A549 (cell line): ENCODE results near the gene SMIM36. TPM values are rescaled to one million over a fixed set of nuclear protein-coding genes. Genes with fewer than 3 reads are reported as not detected.

Experiments used
- ATAC-seq, 2 experiments: fragments of 200-7000 bp in 1 of 2; fragments of >200 bp in 1 of 2; cut with Nextera tagmentation in 1 of 2; cut with Tn5 transposase in 1 of 2; 3 replicates each; pipeline versions ENCODE4 v1.8.0 to v1.9.1; 2018 to 2020; ENCODE audit warnings: mild to moderate bottlenecking in 1 of 2, moderate library complexity in 1 of 2
- CTCF ChIA-PET: fragments of 300-600 bp; sonication (Branson Sonifier 250); formaldehyde crosslinking; extraction: SDS; loops from one replicate; lab custom pipeline; 2021; ENCODE audit warnings: antibody characterized with exemption, inconsistent platforms; lab: Yijun Ruan, JAX
- POLR2A ChIA-PET: fragments of 350-600 bp; formaldehyde crosslinking; extraction: SDS; loops from one replicate; lab custom pipeline; 2021; ENCODE audit warnings: antibody characterized with exemption, inconsistent platforms; lab: Yijun Ruan, JAX
- DNase-seq, 2 experiments: peaks; one replicate each; pipeline versions ENCODE4 v3.0.0 to v3.0.0-alpha.2; 2011 to 2016; ENCODE audit warnings: low read depth in 1 of 2, low spot score in 1 of 2
- FAIRE-seq: peaks from 2 replicates; lab custom pipeline; 2011; peaks lifted over from hg19 to GRCh38; lab: Jason Lieb, UNC
- H3K27ac ChIP-seq, 2 experiments: fragments of >200 bp; sonication (Bioruptor Twin); formaldehyde crosslinking; 3 replicates each; pipeline ENCODE4 v1.5.1; 2016 to 2017
- H3K4me1 ChIP-seq: fragments of >200 bp; sonication (Bioruptor Twin); formaldehyde crosslinking; 3 replicates; pipeline ENCODE4 v1.6.1; 2016
- H3K4me2 ChIP-seq: fragments of >200 bp; sonication (Bioruptor Twin); formaldehyde crosslinking; 3 replicates; pipeline ENCODE4 v1.6.1; 2016
- H3K4me3 ChIP-seq: fragments of >200 bp; sonication (Bioruptor Twin); formaldehyde crosslinking; 3 replicates; pipeline ENCODE4 v1.5.1; 2016
- H3K9me3 ChIP-seq: fragments of >200 bp; sonication (Bioruptor Twin); formaldehyde crosslinking; 3 replicates; pipeline ENCODE4 v1.6.1; 2016
- CBX2 ChIP-seq: fragments of 200-600 bp; sonication (generic); IDR thresholded peaks from 2 replicates; pipeline ENCODE4 v1.6.1; 2016; ENCODE audit warnings: low read depth, mild to moderate bottlenecking, borderline replicate concordance
- CEBPB ChIP-seq, 2 experiments: fragments of >200 bp in 1 of 2; sonication (Bioruptor Twin) in 1 of 2; formaldehyde crosslinking in 1 of 2; IDR thresholded peaks; 2 replicates each; pipeline ENCODE4 v1.6.1; 2012 to 2016
- EHF ChIP-seq: fragments of 250-450 bp; sonication (Bioruptor Pico); IDR thresholded peaks from 2 replicates; pipeline ENCODE4 v1.5.0; 2020; ENCODE audit warnings: mild to moderate bottlenecking
- EP300 ChIP-seq, 2 experiments: fragments of >200 bp; sonication (Bioruptor Twin); formaldehyde crosslinking; IDR thresholded peaks; 2 replicates in 1 of 2; 3 replicates in 1 of 2; pipeline ENCODE4 v1.6.1; 2016 to 2017
- ESRRA ChIP-seq: fragments of 150-350 bp; IDR thresholded peaks from 2 replicates; pipeline ENCODE4 v1.6.1; 2014; ENCODE audit warnings: mild to moderate bottlenecking, low read length, borderline replicate concordance
- FOSB ChIP-seq: fragments of 250-450 bp; sonication (Bioruptor Pico); IDR thresholded peaks from 2 replicates; pipeline ENCODE4 v1.5.0; 2020; ENCODE audit warnings: mild to moderate bottlenecking, moderate library complexity
- GATA3 ChIP-seq: IDR thresholded peaks from 2 replicates; pipeline ENCODE4 v1.6.1; 2012; ENCODE audit warnings: borderline replicate concordance
- HDAC2 ChIP-seq: fragments of 200-600 bp; sonication (generic); IDR thresholded peaks from 2 replicates; pipeline ENCODE4 v1.6.1; 2016
- HES2 ChIP-seq: fragments of >200 bp; sonication (Bioruptor Twin); formaldehyde crosslinking; IDR thresholded peaks from 2 replicates; pipeline ENCODE4 v1.6.1; 2016
- HEYL ChIP-seq: fragments of 250-450 bp; sonication (Bioruptor Pico); IDR thresholded peaks from 2 replicates; pipeline ENCODE4 v1.8.0; 2021; ENCODE audit warnings: mild to moderate bottlenecking, moderate library complexity
- JUNB ChIP-seq: fragments of >200 bp; sonication (Bioruptor Twin); formaldehyde crosslinking; IDR thresholded peaks from 2 replicates; pipeline ENCODE4 v1.6.1; 2016
- MAFK ChIP-seq: fragments of 450-650 bp; IDR thresholded peaks from 2 replicates; pipeline ENCODE4 v1.6.1; 2014; ENCODE audit not compliant: partially characterized antibody
- MYC ChIP-seq: IDR thresholded peaks from 2 replicates; pipeline ENCODE4 v1.6.1; 2012; ENCODE audit warnings: mild to moderate bottlenecking, inconsistent platforms, low read length, improper control_type of control experiment, borderline replicate concordance
- NFE2L2 ChIP-seq: fragments of 150-350 bp; conservative IDR thresholded peaks from 2 replicates; pipeline ENCODE4 v1.6.1; 2014; ENCODE audit warnings: low read length
- NPAS2 ChIP-seq: fragments of 250-450 bp; sonication (Bioruptor Pico); IDR thresholded peaks from 2 replicates; pipeline ENCODE4 v1.8.0; 2022; ENCODE audit warnings: mild to moderate bottlenecking, moderate library complexity, borderline replicate concordance
- NR3C1 ChIP-seq: fragments of >200 bp; sonication (Bioruptor Twin); formaldehyde crosslinking; IDR thresholded peaks from 3 replicates; pipeline ENCODE4 v1.6.1; 2017
- POLR2A ChIP-seq: IDR thresholded peaks from 2 replicates; pipeline ENCODE4 v1.6.1; 2012; ENCODE audit warnings: mild to moderate bottlenecking, low read length
- POLR2AphosphoS2 ChIP-seq: conservative IDR thresholded peaks from 2 replicates; pipeline ENCODE4 v1.6.1; 2012; ENCODE audit warnings: low read length, improper control_type of control experiment, inconsistent platforms
- RAD21 ChIP-seq, 2 experiments: fragments of >200 bp in 1 of 2; sonication (Bioruptor Twin) in 1 of 2; formaldehyde crosslinking in 1 of 2; IDR thresholded peaks in 1 of 2; conservative IDR thresholded peaks in 1 of 2; 2 replicates in 1 of 2; 3 replicates in 1 of 2; pipeline ENCODE4 v1.6.1; 2012 to 2018; ENCODE audit warnings: inconsistent platforms in 1 of 2
- TFCP2L1 ChIP-seq: fragments of 250-450 bp; sonication (Bioruptor Pico); IDR thresholded peaks from 2 replicates; pipeline ENCODE4 v1.5.0; 2021; ENCODE audit warnings: mild to moderate bottlenecking
- ZC3H11A ChIP-seq: fragments of 450-650 bp; IDR thresholded peaks from 2 replicates; pipeline ENCODE4 v1.6.1; 2014; ENCODE audit warnings: antibody characterized with exemption, mild to moderate bottlenecking
- WGBS: methylation state at CpG from one replicate; pipeline ENCODE4 v1.1.6; 2017; ENCODE audit errors: missing lambda C conversion rate; 5-methylcytosine and 5-hydroxymethylcytosine counted together
- polyA plus RNA-seq, 4 experiments: library from polyadenylated mRNA; depleted of rRNA in 3 of 4; stranded (reverse); fragments of >200 nt; fragmentation: RNase III in 1 of 4; extraction: RNeasy Plus Mini Kit Qiagen cat#74134 plus additional on column Dnase treatment in 1 of 4; gene quantifications; 2 replicates in 3 of 4; 3 replicates in 1 of 4; pipeline ENCODE4 v1.2.3, GENCODE V29; 2011 to 2017
- TF ChIP-seq, protein P1 (sequence below): fragments of >200 bp; sonication (Bioruptor Twin); formaldehyde crosslinking; IDR thresholded peaks from 3 replicates; pipeline ENCODE4 v1.6.1; 2016
- TF ChIP-seq, protein P2 (sequence below): fragments of 450-650 bp; IDR thresholded peaks from 2 replicates; pipeline ENCODE4 v1.6.1; 2014; ENCODE audit warnings: antibody characterized with exemption

The SMIM36 gene
- polyA plus RNA-seq, 2 of the 4 experiments (the other 2 are of a cell fraction): not detected

DNA sequence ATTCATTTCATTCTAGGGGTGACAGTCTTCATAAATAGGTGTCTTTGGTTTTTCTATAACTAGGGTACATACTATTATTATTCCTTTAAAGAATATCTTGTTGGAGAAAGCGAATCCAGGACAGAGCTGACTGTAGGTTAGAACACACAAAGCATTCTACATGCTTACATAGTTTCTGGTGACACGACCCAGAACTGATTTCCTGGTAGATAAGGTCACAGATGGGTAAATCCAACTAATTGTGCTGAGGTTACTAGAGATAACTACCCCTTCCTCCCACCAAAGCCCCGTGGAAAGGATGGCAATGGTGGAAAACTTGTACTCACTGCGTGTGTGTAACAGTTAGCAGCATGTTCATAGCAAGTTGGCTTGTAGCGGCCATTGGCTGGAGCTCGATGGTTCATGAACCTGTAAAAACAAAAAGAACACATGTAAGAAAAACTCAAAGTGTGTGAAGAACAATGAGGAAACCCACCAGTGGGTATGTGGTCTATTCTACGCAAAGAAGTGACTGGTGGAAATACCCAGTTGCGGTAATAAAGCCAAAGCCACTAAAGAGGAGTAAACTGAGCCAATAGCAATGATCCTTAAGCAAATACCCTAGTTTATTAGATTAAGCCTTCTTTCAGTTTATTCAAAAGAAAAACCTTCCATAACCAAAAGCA is 97.3 kb downstream of the SMIM36 start:
- H3K4me3 ChIP-seq: no peak overlapping the region
- ATAC-seq (no peak), FAIRE-seq (peak; percentile 68), DNase-seq (no peak)
- no peak for TF ChIP-seq ESRRA
- TF ChIP-seq ZC3H11A: no peak
- no peak for TF ChIP-seq CBX2
- TF ChIP-seq TFCP2L1: no peak
- TF ChIP-seq JUNB: no peak
- TF ChIP-seq HEYL: no peak
- TF ChIP-seq MYC: no peak
- no peak for TF ChIP-seq EP300 (IDR thresholded peaks at IDR 0.05)
- no peak for TF ChIP-seq NPAS2 (CRISPR knock-in tag)
- TF ChIP-seq HDAC2: no peak
- no peak for TF ChIP-seq POLR2A
- no peak for TF ChIP-seq RAD21 (conservative IDR thresholded peaks at IDR 0.05 in 1 of 2, IDR thresholded peaks at IDR 0.05 in 1 of 2)
- TF ChIP-seq, protein P1, sequence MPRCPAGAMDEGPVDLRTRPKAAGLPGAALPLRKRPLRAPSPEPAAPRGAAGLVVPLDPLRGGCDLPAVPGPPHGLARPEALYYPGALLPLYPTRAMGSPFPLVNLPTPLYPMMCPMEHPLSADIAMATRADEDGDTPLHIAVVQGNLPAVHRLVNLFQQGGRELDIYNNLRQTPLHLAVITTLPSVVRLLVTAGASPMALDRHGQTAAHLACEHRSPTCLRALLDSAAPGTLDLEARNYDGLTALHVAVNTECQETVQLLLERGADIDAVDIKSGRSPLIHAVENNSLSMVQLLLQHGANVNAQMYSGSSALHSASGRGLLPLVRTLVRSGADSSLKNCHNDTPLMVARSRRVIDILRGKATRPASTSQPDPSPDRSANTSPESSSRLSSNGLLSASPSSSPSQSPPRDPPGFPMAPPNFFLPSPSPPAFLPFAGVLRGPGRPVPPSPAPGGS: no peak
- TF ChIP-seq EHF: no peak
- H3K4me2 ChIP-seq: no peak overlapping the region
- peaks cover 19% of the 10 kb centered on the region; the same call in 2 of the 3 replicates for H3K4me1 ChIP-seq
- peaks cover 10% of the 10 kb centered on the region for H3K9me3 ChIP-seq
- WGBS: 87% methylated on average over 8 of the region's 8 CpGs
- ChIA-PET CTCF (interaction anchor here (0.6 kb wide), 1 partner anchor 356 kb away, joined by 3 read pairs; no protein-coding TSS in a partner anchor), POLR2A (no interaction called here)
- H3K27ac ChIP-seq: no peak overlapping the region

DNA sequence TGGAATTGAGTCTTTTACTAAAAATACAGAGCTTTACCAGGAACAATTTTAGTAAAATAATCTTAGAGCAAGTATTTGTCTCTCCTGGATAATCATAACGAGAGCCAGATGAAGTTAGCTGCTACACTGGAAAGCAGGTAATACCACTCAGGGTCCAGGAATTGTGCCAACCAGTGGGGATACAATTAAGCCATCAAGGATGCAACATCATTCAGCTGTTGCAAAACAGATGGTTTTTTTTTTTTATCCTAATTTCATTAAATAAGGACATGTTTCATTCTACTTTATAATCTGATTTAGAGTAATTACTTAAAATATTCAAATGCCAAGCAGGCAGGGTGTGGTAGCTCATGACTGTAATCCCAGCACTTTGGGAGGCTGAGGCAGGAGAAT is 99.8 kb downstream of the SMIM36 start:
- Histone ChIP-seq H3K4me3 (no peak overlapping the region), H3K4me2 (no peak overlapping the region)
- POLR2A ChIA-PET: no interaction called here
- ATAC-seq: no peak
- 94% methylated on average over 1 of the region's 1 CpG for WGBS
- CTCF ChIA-PET: interaction anchor here (0.6 to 1.7 kb wide), 5 partner anchors 12 to 1202 kb away, joined by 3 to 8 read pairs (median 3); no protein-coding TSS in a partner anchor
- no peak for FAIRE-seq
- TF ChIP-seq MAFK (no peak), NFE2L2 (no peak), HEYL (no peak), NR3C1 (no peak), EHF (no peak), GATA3 (no peak), FOSB (CRISPR knock-in tag) (no peak), HES2 (no peak), POLR2AphosphoS2 (no peak), CEBPB (IDR thresholded peaks at IDR 0.05) (no peak)
- TF ChIP-seq, protein P2, sequence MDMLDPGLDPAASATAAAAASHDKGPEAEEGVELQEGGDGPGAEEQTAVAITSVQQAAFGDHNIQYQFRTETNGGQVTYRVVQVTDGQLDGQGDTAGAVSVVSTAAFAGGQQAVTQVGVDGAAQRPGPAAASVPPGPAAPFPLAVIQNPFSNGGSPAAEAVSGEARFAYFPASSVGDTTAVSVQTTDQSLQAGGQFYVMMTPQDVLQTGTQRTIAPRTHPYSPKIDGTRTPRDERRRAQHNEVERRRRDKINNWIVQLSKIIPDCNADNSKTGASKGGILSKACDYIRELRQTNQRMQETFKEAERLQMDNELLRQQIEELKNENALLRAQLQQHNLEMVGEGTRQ: no peak
- TF ChIP-seq, all 56 proteins: peak for 0
- peaks cover 30% of the 10 kb centered on the region; the same call in 2 of the 3 replicates for H3K4me1 ChIP-seq
- no peaks in the 10 kb centered on the region for H3K9me3 ChIP-seq
- DNase-seq: no peak
- peak overlapping the region in 1 of 2 experiments; percentile 24; a peak in 2 of 6 replicates for H3K27ac ChIP-seq
